Melanocyte of skin (primary cell): ENCODE measurements around the gene BCL2L1. TPM values are rescaled to one million over a fixed set of nuclear protein-coding genes. Genes with fewer than 3 reads are reported as not detected.

Experiments
- total RNA-seq, 2 donors: library from RNA; depleted of rRNA; stranded (reverse); fragments of >200 nt; gene quantifications; 2 replicates each; pipeline ENCODE4 v1.2.3, GENCODE V29; 2012

The BCL2L1 gene
- total RNA-seq: 10 to 100 TPM; 56.9 to 81.2 TPM

DNA sequence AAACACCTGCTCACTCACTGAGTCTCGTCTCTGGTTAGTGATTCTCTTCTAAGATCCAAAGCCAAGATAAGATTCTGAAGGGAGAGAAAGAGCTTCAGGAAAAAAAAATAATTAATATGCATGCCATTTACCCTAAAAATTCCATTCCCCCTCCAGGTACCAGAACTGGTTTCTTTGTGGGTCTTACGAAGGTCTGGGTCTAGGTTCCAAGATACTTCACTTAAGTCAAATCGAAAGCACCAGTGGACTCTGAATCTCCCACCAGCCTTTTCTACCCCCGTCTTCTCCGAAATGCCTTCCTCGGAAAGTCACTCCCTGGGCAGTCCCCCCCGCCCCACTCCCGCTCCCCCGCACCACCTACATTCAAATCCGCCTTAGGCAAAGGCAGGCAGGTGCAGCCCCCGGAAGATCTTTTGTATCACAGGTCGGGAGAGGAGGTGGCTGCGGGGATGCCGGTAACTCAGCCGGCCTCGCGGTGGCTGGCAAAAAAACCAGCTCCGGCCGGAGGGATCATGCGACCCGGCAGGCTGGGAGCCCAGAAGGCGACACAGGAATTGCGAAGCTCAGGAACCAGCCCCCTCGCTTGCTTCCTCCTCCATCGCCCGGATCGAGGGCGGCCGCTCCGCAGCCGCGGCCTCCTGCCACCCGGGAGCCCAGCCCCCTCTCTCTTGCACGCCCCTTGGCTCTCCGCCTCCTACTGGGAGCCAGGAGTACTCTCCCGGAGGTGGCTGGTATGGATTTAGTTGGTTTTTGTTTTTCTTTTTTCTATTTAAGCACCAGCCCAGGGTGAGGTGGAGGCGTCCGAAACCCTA lies at the start of gene BCL2L1:
Gene BCL2L1 (minus strand): TSS at position 612 of the 812 bp plus-strand sequence. CDS start 650 bp downstream, outside the sequence.

DNA sequence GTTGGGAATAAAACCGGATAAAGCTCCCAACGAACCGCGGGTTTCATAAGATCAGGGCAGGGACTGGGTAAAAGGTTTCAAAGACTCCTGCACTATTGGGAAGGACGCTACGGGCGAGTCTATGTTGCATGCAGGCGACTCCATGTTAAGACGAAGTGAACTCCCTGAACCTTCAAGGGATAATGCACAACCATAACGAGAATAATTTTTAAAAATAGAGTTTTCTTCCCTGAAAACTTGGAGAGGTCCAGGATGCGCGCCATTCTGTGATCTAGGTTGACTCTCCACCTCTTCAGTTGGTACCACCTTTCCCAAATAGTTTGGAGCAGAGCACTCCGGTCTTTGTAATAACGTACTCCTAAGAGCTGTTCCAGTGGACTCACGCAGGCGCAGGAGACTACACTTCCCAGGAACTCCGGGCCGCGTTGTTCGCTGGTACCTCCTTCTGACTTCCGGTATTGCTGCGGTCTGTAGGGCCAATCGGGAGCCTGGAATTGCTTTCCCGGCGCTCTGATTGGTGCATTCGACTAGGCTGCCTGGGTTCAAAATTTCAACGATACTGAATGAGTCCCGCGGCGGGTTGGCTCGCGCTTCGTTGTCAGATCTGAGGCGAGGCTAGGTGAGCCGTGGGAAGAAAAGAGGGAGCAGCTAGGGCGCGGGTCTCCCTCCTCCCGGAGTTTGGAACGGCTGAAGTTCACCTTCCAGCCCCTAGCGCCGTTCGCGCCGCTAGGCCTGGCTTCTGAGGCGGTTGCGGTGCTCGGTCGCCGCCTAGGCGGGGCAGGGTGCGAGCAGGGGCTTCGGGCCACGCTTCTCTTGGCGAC lies 16.3 kb upstream of the BCL2L1 start, which contains the start of gene TPX2:
Gene TPX2 (plus strand): TSS at position 562 of the 821 bp plus-strand sequence. CDS start 18,187 bp downstream, outside the sequence.

DNA sequence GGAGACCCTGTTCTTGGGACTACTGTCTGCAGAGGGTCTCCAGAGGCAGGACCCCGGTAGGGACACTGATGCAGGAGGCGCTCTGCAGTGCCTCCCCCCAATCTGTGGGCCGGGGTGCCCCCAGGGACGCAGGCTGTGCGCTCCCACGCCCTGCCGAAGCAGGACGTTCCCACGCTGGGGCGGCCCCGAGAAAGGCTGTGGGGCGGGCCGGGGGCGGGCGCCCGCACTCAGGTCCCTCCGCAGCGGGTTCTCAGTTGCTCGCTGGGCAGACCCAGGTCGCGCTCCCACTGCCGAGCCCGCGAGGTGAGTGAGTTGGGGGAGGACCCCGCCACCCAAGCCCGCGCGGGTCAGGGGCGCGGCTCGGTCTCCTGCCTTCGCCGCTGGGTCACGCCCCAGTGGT lies 85.0 kb downstream of the BCL2L1 start, which contains the start of gene COX4I2:
Gene COX4I2 (plus strand): TSS at position 253 of the 400 bp plus-strand sequence. CDS start 1,106 bp downstream, outside the sequence.

Other genes starting within 250 kb of the BCL2L1 start
- gene DEFB124, start 247.7 kb downstream of the BCL2L1 start, total RNA-seq: not detected
- gene REM1, start 247.6 kb downstream of the BCL2L1 start, total RNA-seq: not detected
- gene HM13, start 208.4 kb downstream of the BCL2L1 start, total RNA-seq: 100 to 1,000 TPM in 1 of 2 donors, 10 to 100 TPM in 1; 87.8 to 102 TPM
- under 1 TPM; 0.33 to 0.69 TPM for gene ID1, start 117.6 kb downstream of the BCL2L1 start, total RNA-seq
- not detected for gene COX4I2, start 85.0 kb downstream of the BCL2L1 start, total RNA-seq
- gene TPX2, start 16.4 kb upstream of the BCL2L1 start, total RNA-seq: 10 to 100 TPM; 47.1 to 88.9 TPM
- under 1 TPM; under 0.01 to 0.34 TPM for gene MYLK2, start 96.5 kb upstream of the BCL2L1 start, total RNA-seq
- gene FOXS1, start 122.7 kb upstream of the BCL2L1 start, total RNA-seq: not detected
- gene DUSP15, start 147.7 kb upstream of the BCL2L1 start, total RNA-seq: 1 to 10 TPM in 1 of 2 donors, under 1 TPM in 1; 0.67 to 10.0 TPM
- gene TTLL9, start 147.8 kb upstream of the BCL2L1 start, total RNA-seq: under 1 TPM in 1 of 2 donors, not detected in 1; 0.34 TPM
- gene PDRG1, start 229.2 kb upstream of the BCL2L1 start, total RNA-seq: 1 to 10 TPM; 2.1 to 3.0 TPM
- gene XKR7, start 245.3 kb upstream of the BCL2L1 start, total RNA-seq: not detected